ENCODE data around the gene BMERB1. TPM values are rescaled to one million over a fixed set of nuclear protein-coding genes. Genes with fewer than 3 reads are reported as not detected.

BMERB1 gene
- polyA plus RNA-seq, 1 donor (not counting 4 experiments of a cell fraction or from before 2014, with no cell fraction given) = 7.8 TPM

DNA sequence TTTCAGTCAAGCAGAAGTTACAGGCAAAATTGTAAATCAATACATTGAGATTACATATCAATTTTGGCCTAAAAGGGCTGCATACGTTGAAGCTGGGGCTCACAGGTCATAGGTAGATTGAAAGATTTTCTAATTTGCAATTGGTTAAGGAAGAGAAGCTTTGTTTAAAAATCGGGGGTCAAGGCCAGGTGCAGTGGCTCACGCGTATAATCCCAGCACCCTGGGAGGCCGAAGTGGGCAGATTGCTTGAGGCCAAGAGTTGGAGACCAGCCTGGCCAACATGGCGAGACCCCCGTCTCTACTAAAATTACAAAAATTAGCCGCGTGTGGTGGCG lies 140.2 kb downstream of the BMERB1 start:
- dilution Hi-C loops (cut with MboI; ENCODE audit: extremely low pct_ligation_motif_present, low sequenced_read_pairs) = no loop called here

GRCh38 chr16:15575293-15576049 lies 141.1 kb downstream of the BMERB1 start:
- Histone ChIP-seq H3K9me3 (ENCODE audit: control insufficient read depth, low read depth, low read length) (no peaks in the 10 kb centered on the region), H3K4me1 (ENCODE audit: control insufficient read depth, extremely low read depth, insufficient read depth, low read length) (no peaks in the 10 kb centered on the region), H3K79me2 (ENCODE audit: control insufficient read depth, insufficient read depth, low read length) (no peaks in the 10 kb centered on the region), H2AFZ (ENCODE audit: control insufficient read depth, low read length) (no peak overlapping the region), H3K9ac (ENCODE audit: control insufficient read depth, extremely low read depth, insufficient read depth, low read length) (no peak overlapping the region), H3K9me1 (ENCODE audit: control insufficient read depth, extremely low read depth, insufficient read depth, low read length) (no peaks in the 10 kb centered on the region), H3K27ac (ENCODE audit: control insufficient read depth, insufficient read depth, low read length) (no peak overlapping the region), H3K27me3 (ENCODE audit: control insufficient read depth, extremely low read depth, insufficient read depth, low read length) (no peaks in the 10 kb centered on the region), H4K20me1 (ENCODE audit: control insufficient read depth, extremely low read depth, insufficient read depth, low read length) (no peaks in the 10 kb centered on the region), H3K4me3 (ENCODE audit: control insufficient read depth in 2 of 3, extremely low read depth in 1 of 3, insufficient read depth in 2 of 3, low read depth in 1 of 3, low read length in 3 of 3) (no peak overlapping the region), H3K4me2 (ENCODE audit: control insufficient read depth, extremely low read depth, insufficient read depth, low read depth, low read length) (no peak overlapping the region), H3K36me3 (ENCODE audit: control insufficient read depth in 2 of 2, extremely low read depth in 1 of 2, insufficient read depth in 2 of 2, low read length in 2 of 2) (no peaks in the 10 kb centered on the region)
- FAIRE-seq (no peak), DNase-seq (ENCODE audit: low read depth, low spot score) (no peak)
- TF ChIP-seq EZH2 (IDR thresholded peaks at IDR 0.05; ENCODE audit: low read length) = no peak
- no peak for TF ChIP-seq CTCF (optimal IDR thresholded peaks at IDR 0.05 in 1 of 3, IDR thresholded peaks at IDR 0.05 in 1 of 3, conservative IDR thresholded peaks at IDR 0.05 in 1 of 3; ENCODE audit: extremely low read depth in 1 of 3, insufficient read depth in 2 of 3, low read length in 3 of 3)
- dilution Hi-C loops (cut with MboI; ENCODE audit: extremely low pct_ligation_motif_present, low sequenced_read_pairs) = no loop called here

More for the DNA sequence above, 140.2 kb downstream of the BMERB1 start:
- no peaks in the 10 kb centered on the region for H3K9me3 ChIP-seq (ENCODE audit: control insufficient read depth, low read depth, low read length)
- no peak for DNase-seq (ENCODE audit: low read depth, low spot score)
- H3K79me2 ChIP-seq (ENCODE audit: control insufficient read depth, insufficient read depth, low read length) = no peaks in the 10 kb centered on the region
- no peaks in the 10 kb centered on the region for H3K4me1 ChIP-seq (ENCODE audit: control insufficient read depth, extremely low read depth, insufficient read depth, low read length)
- H3K9me1 ChIP-seq (ENCODE audit: control insufficient read depth, extremely low read depth, insufficient read depth, low read length) = no peaks in the 10 kb centered on the region
- no peaks in the 10 kb centered on the region for H3K36me3 ChIP-seq (ENCODE audit: control insufficient read depth in 2 of 2, extremely low read depth in 1 of 2, insufficient read depth in 2 of 2, low read length in 2 of 2)
- H3K27ac ChIP-seq (ENCODE audit: control insufficient read depth, insufficient read depth, low read length) = no peak overlapping the region
- TF ChIP-seq EZH2 (IDR thresholded peaks at IDR 0.05; ENCODE audit: low read length) = no peak
- no peak for TF ChIP-seq CTCF (optimal IDR thresholded peaks at IDR 0.05 in 1 of 3, IDR thresholded peaks at IDR 0.05 in 1 of 3, conservative IDR thresholded peaks at IDR 0.05 in 1 of 3; ENCODE audit: extremely low read depth in 1 of 3, insufficient read depth in 2 of 3, low read length in 3 of 3)
- H3K4me2 ChIP-seq (ENCODE audit: control insufficient read depth, extremely low read depth, insufficient read depth, low read depth, low read length) = no peak overlapping the region
- FAIRE-seq = no peak
- H3K9ac ChIP-seq (ENCODE audit: control insufficient read depth, extremely low read depth, insufficient read depth, low read length) = no peak overlapping the region
- no peaks in the 10 kb centered on the region for H3K27me3 ChIP-seq (ENCODE audit: control insufficient read depth, extremely low read depth, insufficient read depth, low read length)
- H3K4me3 ChIP-seq (ENCODE audit: control insufficient read depth in 2 of 3, extremely low read depth in 1 of 3, insufficient read depth in 2 of 3, low read depth in 1 of 3, low read length in 3 of 3) = no peak overlapping the region
- H2AFZ ChIP-seq (ENCODE audit: control insufficient read depth, low read length) = no peak overlapping the region
- H4K20me1 ChIP-seq (ENCODE audit: control insufficient read depth, extremely low read depth, insufficient read depth, low read length) = no peaks in the 10 kb centered on the region

Data from keratinocyte (primary cell).